Measurements from ENCODE around the gene TNNT3. TPM values are rescaled to one million over a fixed set of nuclear protein-coding genes. Genes with fewer than 3 reads are reported as not detected.

Gene TNNT3
- total RNA-seq, 1 donor from 2014 or later = 2.0 TPM

- DNase-seq = no peak
These were observed 40.3 kb downstream of the TNNT3 start for GRCh38 chr11:1959786-1960185.

GRCh38 chr11:1963864-1964263 is 44.4 kb downstream of the TNNT3 start:
- DNase-seq = no peak

DNA sequence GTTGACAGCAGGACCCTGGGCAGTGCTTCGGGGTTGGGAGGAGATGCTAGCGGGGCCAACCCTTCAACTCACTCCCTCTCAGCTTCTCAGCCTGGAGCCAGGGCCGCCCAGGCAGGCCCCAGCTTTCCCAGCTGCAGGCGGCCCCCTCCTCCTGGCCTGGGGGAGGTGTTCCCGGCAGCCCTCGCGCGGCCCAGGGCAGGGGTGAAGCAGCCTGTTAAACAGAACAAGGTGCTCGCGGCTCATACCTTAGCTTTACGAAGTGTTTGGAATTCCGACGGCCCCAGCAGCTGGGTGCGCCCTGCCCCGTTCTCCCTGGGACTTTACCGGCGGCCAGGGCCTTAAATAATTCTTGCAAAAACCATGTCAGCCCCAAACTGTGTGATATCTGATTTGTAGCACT is 44.8 kb downstream of the TNNT3 start:
- no peak for DNase-seq

GRCh38 chr11:1964955-1965354 is 45.5 kb downstream of the TNNT3 start:
- no peak for DNase-seq

- no peak for DNase-seq
These were observed 47.0 kb downstream of the TNNT3 start for GRCh38 chr11:1966531-1966930.

- DNase-seq = no peak
These were observed 48.2 kb downstream of the TNNT3 start for GRCh38 chr11:1967641-1968225.

DNA sequence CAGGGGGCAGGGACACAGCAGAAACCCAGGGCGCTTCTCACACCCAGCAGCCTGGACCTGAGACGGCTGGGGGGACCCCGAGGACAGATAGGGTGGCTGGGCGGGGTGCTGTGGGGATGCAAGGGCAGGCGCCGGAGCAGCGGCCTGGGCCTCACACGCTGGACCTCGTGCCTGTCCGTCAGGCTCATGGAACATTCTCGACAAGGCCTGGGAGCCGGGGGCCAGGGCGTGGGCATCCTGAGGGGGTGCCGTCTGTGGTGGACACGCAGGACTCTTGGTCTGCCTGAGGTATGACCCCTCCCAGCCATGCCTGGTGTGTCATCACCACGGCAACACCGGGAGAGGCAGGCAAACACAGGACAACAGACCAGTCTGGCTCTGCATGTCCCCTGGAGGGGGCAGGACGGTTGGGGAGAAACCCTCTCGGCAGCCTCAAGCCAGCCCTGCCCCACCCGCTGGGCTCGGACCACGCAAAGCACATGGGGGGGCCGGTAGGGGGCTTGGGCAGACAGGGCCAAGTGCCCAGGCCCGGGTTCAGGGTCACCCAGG is 49.0 kb downstream of the TNNT3 start:
- DNase-seq = no peak

GRCh38 chr11:1969035-1969434 is 49.5 kb downstream of the TNNT3 start:
- no peak for DNase-seq

- no peak for DNase-seq
These were observed 50.3 kb downstream of the TNNT3 start for GRCh38 chr11:1969776-1970175.

DNA sequence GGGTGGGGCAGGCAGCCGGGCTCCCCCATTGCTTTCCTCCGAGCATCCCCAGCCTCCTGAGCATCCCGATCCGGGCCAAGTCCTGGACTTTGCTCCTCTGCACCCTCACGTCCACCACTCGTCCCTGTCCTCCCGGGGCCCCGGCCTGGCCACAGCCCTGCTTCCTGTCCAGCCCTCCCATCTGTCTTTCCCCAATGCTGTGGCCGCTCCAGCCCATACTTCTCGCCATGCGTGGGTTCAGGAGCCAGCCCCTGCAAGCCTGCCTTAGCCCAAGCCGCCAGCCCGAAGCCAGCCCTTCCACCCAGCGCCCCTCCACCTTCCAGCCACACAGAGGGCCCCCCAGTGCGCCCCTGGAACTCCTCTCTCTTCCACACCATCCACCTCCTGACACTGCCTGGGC is 51.5 kb downstream of the TNNT3 start:
- DNase-seq = no peak

DNA sequence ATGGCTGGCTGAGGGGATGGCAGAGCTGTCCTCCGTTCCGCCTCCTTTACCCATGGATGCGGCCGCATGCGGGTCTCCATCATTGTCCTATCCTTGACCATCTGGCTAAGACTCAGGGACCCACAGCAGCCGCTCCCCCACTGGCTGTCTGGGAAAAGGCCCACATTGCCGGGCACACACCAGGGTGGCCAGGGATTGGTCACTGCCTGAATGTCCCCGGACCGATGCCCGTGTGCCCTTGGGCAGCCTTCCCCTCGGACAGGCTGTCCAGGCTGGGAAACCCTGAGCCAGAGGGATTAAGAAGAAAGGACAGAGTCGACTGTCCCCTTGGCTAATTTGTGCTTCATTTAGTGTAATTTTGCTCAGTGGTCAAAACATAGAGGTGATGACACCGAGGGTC is 55.7 kb downstream of the TNNT3 start:
- DNase-seq = no peak

- no peak for DNase-seq
These were observed 59.4 kb downstream of the TNNT3 start for GRCh38 chr11:1978720-1979473.

DNA sequence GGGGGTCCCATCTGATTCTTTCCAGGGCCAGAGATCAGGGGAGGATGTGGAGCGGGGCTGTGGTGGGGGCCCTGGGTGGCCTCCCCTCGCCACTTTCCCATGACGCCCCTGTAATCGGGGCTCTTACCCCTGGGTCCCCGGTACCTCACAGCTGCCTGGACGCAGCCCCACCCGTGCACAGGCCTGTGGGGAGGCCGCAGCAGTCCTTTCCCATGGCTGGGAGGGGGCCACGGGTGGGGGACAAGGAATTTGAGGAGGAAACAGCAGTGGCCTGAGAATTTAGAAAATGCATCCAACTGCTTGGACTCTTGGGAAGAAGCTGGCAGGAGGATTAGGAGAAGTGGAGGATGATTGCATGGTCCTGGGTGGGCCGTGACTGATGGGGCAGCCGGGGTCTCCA is 60.1 kb downstream of the TNNT3 start:
- DNase-seq = no peak

DNA sequence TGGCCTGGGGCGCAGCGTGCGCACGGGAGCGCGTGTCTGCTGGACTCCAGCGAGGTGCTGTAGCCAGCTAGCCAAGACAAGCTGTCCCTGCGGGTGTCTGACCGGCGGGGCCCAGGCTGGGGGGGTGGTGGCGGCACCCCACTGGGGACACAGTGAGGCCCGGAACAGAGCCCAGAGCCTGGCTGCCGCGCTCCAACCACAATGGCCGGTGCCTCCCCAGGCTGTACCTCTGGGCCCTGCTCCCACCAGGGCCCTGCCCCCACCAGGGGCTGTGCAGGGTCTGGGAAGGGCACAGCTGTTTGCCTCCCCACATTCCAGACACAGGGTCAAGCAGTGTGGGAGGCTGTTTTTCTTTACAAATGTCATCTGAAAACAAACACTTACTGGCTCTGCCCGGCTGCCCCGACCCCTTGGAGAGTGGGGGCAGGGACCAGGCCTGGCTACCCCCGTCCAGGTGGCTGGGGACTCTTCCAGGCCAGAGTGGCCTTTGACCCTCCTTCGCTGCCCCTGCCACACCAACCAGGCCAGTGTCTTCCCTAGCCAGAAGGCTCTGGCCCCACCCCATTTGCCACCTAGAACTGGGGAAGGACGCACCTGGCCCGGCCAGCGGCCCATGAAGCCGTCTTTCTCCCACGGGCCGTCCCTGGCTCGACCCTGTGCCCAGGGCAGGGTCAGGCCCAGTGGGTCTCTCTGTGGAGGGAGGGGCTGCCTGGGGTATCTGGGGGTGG is 63.5 kb downstream of the TNNT3 start:
- no peak for DNase-seq

- no peak for DNase-seq
These were observed 64.1 kb downstream of the TNNT3 start for GRCh38 chr11:1983601-1983961.

GRCh38 chr11:1987024-1987423 is 67.5 kb downstream of the TNNT3 start:
- no peak for DNase-seq

- no peak for DNase-seq
These were observed 68.7 kb downstream of the TNNT3 start for GRCh38 chr11:1988174-1988573.

Other genes starting within 250 kb of the TNNT3 start
- not detected for gene KRTAP5-6, start 222.5 kb upstream of the TNNT3 start, total RNA-seq
- 0.31 TPM for gene IFITM10, start 169.1 kb upstream of the TNNT3 start, total RNA-seq
- gene CTSD, start 155.8 kb upstream of the TNNT3 start, total RNA-seq = 35.9 TPM
- not detected for gene SYT8, start 84.7 kb upstream of the TNNT3 start, total RNA-seq
- 0.62 TPM for gene TNNI2, start 80.7 kb upstream of the TNNT3 start, total RNA-seq
- 0.47 TPM for gene LSP1, start 66.6 kb upstream of the TNNT3 start, total RNA-seq
- not detected for gene PRR33, start 27.8 kb upstream of the TNNT3 start, total RNA-seq
- 20.1 TPM for gene MRPL23, start 27.6 kb downstream of the TNNT3 start, total RNA-seq
- 10.8 TPM for gene H19, start 78.1 kb downstream of the TNNT3 start, total RNA-seq
- 25.6 TPM for gene IGF2, start 219.7 kb downstream of the TNNT3 start, total RNA-seq
- not detected for gene INS, start 241.5 kb downstream of the TNNT3 start, total RNA-seq